Left cardiac atrium (tissue), 4 donors: ENCODE measurements around the gene CLIP2. TPM values are rescaled to one million over a fixed set of nuclear protein-coding genes. Genes with fewer than 3 reads are reported as not detected.
A peak's percentile ranks its signal among the peaks of the same experiment; 100 is the strongest.

Experiments
- ATAC-seq, 2 donors: fragments of 200-7000 bp; cut with Tn5 transposase; one replicate each; pipeline ENCODE4 v1.9.1; 2020; ENCODE audit warnings: mild to moderate bottlenecking in 2 of 2, moderate library complexity in 2 of 2
- DNase-seq: peaks from one replicate; pipeline ENCODE4 v3.0.0-alpha.2; 2020
- intact Hi-C, 2 donors: fragments of 100-400 bp; cut with DNase I; formaldehyde crosslinking; loops; one replicate each; pipeline versions ENCODE4 v1.14.1 to v1.15.1; 2022 to 2023
- total RNA-seq, 2 donors: library from RNA; stranded (reverse); fragmentation: NEBNext Ultra II Directional; extraction: Animal tissue kit (Norgen Biotek cat#: 25700); gene quantifications; one replicate each; pipeline ENCODE4 v1.2.1, GENCODE V29; 2021
- donor health status: DM: no; HTN: yes; CAD: no.
- donor health status: DM: no; HTN: yes; CAD: no; lungs with severe emphysema.
- donor health status: DM: yes; HTN: yes; CAD: no.
- donor health status: Dilated cardiomyopathy.

Gene CLIP2
- total RNA-seq, 2 donors from 2014 or later, result 9.7 to 10.6 TPM

GRCh38 chr7:74443543-74444247 lies 154.5 kb downstream of the CLIP2 start:
- intact Hi-C loops, result loop anchor here (10.0 kb wide), 2 partner anchors 101 to 121 kb away; no protein-coding TSS in a partner anchor
- ATAC-seq, result no peak
- DNase-seq, result no peak

GRCh38 chr7:74449144-74449543 lies 159.9 kb downstream of the CLIP2 start:
- no peak for ATAC-seq
- intact Hi-C loops, result loop anchor here (10.0 kb wide), 2 partner anchors 96 to 116 kb away; no protein-coding TSS in a partner anchor
- DNase-seq, result no peak

DNA sequence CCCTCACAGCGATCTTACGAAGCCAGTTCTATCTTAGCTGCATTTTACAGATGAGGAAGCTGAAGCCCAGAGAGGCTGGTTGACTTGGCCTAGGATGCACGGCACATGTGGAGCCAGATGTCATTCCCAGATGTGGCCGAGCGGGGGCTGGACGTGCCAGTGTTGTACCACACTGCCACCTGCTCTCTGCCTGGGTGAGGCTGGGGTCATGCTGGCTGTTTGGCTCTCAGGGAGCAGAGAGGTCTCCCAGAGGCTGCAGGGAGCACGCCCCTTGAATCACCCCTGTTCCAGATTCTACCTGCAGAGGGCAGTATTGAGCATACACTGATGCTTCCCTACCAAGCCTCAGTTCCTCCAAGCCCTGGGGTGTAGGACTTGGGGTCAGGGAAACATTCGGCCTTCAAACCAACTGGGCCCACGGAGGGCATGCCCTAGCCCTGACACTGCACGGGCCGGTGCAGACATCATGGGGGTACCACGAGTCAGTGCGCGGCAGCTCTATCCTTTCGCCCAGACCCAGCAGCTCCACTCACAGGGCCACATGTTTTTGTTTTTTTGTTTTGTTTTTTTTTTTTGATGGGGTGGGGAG lies 160.7 kb downstream of the CLIP2 start:
- peak in 1 of 2 donors; percentile 38 for ATAC-seq
- intact Hi-C loops, result loop anchor here (10.0 kb wide), 2 partner anchors 95 to 115 kb away; no protein-coding TSS in a partner anchor
- peak; percentile 43 for DNase-seq

DNA sequence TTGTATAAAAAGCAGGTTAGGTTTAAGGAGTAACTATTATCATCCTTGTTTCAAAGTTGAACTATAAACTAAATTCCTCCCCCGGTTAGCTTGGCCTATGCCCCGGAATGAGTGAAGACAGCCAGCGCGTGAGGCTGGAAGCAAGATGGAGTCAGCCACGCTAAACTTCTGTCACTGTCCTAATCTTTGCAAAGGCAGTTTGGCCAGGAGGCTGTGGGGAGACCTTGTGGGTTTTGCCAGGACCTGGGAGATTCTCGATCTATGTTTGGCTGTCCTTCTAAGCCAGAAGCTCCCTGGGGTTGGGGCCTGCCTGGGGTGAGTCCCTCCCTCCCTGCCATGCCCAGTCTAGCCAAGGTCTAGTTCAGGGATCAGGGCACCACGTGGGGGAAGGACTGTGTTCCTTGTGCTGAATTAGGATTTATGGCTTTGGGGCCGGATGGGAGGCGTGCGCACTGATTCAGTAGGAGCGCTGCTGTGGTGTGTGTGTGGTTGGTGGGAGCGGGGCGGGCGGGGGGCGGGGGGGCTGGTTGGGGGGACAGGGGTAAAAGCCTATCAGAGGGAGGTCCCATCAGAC lies 163.6 kb downstream of the CLIP2 start:
- DNase-seq, result no peak
- intact Hi-C loops, result no loop called here

GRCh38 chr7:74453322-74454011 lies 164.3 kb downstream of the CLIP2 start, which contains the start of gene GTF2IRD1:
Gene GTF2IRD1 (plus strand): TSS chr7:74453906. CDS start chr7:74508081, 54,175 bp downstream.
- DNase-seq, result peak; percentile 80
- ATAC-seq, result peak; percentile 74 to 81
- intact Hi-C loops, result no loop called here

More for the DNA sequence above, 163.6 kb downstream of the CLIP2 start:
- peak; percentile 18 to 42 for ATAC-seq

DNA sequence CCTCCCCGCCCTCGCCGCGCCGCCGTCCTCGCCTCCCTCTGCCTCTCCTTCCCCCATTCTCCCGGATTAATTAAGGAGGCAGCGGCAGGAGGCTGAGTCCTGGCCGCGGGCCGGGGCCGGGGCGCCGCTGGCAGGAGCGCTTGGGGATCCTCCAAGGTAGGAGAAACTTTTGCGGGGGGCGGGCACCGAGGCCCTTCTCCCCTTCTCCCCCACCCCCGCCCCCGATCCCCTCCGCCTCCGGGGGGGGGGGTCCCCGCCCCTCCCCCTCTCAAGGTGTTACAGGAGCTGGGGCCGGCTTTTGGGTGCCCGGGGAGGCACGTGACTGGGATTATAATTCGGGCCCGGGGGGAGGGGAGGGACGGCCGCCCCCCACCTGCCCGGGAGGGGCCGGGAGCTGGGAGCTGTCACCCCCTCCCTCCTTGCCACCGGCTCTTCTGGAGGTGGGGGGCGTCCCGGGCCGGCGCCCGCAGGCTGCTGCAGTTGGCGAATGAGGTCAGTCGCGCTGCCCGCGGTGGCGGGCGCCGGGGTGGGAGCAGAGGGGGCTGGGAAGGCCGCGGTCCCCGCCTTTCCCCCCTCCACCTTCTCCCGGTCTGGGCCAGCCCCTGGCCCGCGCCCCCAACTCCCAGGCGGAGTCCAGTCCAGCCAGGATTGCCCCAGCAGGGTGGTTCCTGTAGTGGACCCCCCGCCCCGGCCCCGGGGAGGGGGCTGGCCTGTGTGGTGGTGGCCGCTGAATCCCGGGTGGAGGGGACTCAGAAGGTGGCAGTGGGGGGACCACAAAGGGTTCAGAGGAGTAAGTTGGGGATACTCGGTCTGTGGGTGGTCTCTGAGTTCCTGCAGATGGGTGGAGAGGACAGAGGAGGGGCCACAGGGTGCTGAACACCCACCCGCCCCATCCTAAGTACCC lies 165.1 kb downstream of the CLIP2 start:
- intact Hi-C loops, result no loop called here
- ATAC-seq (peak; percentile 11 to 16), DNase-seq (no peak)

DNA sequence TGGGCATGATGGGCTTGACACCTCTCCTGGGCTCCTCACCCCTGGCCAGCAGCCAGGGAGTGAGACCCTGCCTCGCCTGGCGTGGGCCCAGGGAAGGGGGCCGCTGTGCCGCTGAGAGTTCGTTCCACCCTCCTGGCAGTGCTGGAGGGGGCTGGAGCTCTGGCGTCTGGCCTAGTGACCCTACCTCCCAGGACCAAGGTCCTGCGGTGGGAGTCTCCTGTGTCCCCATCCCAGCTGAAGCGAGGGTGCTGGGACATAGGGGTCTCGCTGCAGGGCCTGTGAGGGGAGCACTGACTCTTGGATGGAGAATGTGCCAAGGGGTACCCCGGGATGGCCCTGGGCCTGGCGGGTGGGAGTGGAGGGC lies 165.7 kb downstream of the CLIP2 start:
- intact Hi-C loops, result no loop called here
- ATAC-seq (no peak), DNase-seq (no peak)

DNA sequence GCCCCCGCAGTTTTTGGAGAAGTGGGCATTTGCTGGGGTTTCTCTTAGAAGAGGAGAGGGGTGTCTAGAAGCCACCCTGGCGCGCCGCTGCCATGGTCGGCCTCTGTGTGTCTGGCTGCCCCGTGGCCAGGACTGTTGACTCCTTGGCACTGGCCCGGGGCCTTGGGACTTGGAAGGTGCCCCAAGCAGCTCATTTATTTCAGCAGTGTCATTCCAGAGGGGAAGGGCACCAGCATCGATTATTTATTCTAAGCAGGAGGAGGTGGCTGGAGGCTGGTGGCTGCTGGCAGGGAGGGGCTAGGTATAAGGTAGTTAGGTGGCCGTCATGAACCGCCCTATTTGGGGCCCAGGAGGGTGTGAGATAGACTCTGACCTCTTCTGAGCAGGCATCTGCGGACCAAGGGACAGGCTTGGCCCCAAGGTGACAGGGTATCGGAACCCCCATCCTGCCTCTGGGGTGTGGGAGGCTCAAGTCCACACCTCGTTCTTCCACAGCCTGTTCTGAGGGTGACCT lies 166.1 kb downstream of the CLIP2 start:
- DNase-seq (no peak), ATAC-seq (peak; percentile 35 to 36)
- intact Hi-C loops, result no loop called here

Other genes starting within 250 kb of the CLIP2 start
- 10 to 100 TPM; 11.4 to 11.6 TPM for gene LIMK1, start 205.6 kb upstream of the CLIP2 start, total RNA-seq
- 100 to 1,000 TPM; 163 to 219 TPM for gene EIF4H, start 115.1 kb upstream of the CLIP2 start, total RNA-seq
- 1 to 10 TPM; 4.2 to 5.6 TPM for gene LAT2, start 79.4 kb upstream of the CLIP2 start, total RNA-seq
- 10 to 100 TPM; 13.8 to 14.3 TPM for gene RFC2, start 35.0 kb upstream of the CLIP2 start, total RNA-seq
- 10 to 100 TPM; 19.3 to 50.0 TPM for gene GTF2IRD1, start 164.5 kb downstream of the CLIP2 start, total RNA-seq